Naive thymus-derived CD4-positive, alpha-beta T cell (primary cell): ENCODE measurements around the gene GDAP2. TPM values are rescaled to one million over a fixed set of nuclear protein-coding genes. Genes with fewer than 3 reads are reported as not detected.
A peak's percentile ranks its signal among the peaks of the same experiment; 100 is the strongest.

Experiments used
- ATAC-seq: fragments of 150-1000 bp; cut with Tn5 transposase; 2 replicates; pipeline ENCODE4 v1.10.0; 2021; ENCODE audit warnings: mild to moderate bottlenecking, moderate library complexity
- CTCF ChIA-PET: fragments of 350-600 bp; sonication (Branson Sonifier 250); formaldehyde crosslinking; loops from one replicate; lab custom pipeline; 2021; ENCODE audit warnings: antibody characterized with exemption; lab: Charles Lee
- POLR2A ChIA-PET: fragments of 350-600 bp; sonication (Branson Sonifier 250); formaldehyde crosslinking; loops from one replicate; lab custom pipeline; 2021; ENCODE audit warnings: antibody characterized with exemption, inconsistent platforms; lab: Charles Lee
- DNase-seq, 9 donors: peaks; one replicate each; pipeline versions ENCODE4 v3.0.0 to v3.0.0-alpha.2; 2020 to 2022; ENCODE audit warnings: mixed read lengths in 1 of 9
- H3K27ac ChIP-seq: one replicate; pipeline ENCODE4 v1.7.0; 2013; ENCODE audit warnings: mild to moderate bottlenecking, low read depth, low read length, moderate library complexity
- H3K27me3 ChIP-seq, 2 donors: one replicate each; pipeline ENCODE4 v1.7.0; 2013; ENCODE audit warnings: low read length in 2 of 2, mild to moderate bottlenecking in 2 of 2, moderate library complexity in 2 of 2; ENCODE audit not compliant: control insufficient read depth in 2 of 2, insufficient read depth in 2 of 2
- H3K36me3 ChIP-seq, 3 experiments: 1 replicate in 2 of 3; 2 replicates in 1 of 3; pipeline ENCODE4 v1.7.0; 2013; ENCODE audit warnings: low read length in 3 of 3, mild to moderate bottlenecking in 3 of 3, moderate library complexity in 1 of 3; ENCODE audit not compliant: insufficient read depth in 3 of 3, control insufficient read depth in 2 of 3
- H3K4me1 ChIP-seq, 2 donors: one replicate each; pipeline ENCODE4 v1.7.0; 2013; ENCODE audit warnings: low read length in 2 of 2, mild to moderate bottlenecking in 2 of 2, moderate library complexity in 1 of 2; ENCODE audit not compliant: control insufficient read depth in 2 of 2, insufficient read depth in 2 of 2
- H3K4me3 ChIP-seq: 2 replicates; pipeline ENCODE4 v1.7.0; 2013; ENCODE audit warnings: mild to moderate bottlenecking, low read length
- H3K9me3 ChIP-seq, 3 experiments: 1 replicate in 2 of 3; 2 replicates in 1 of 3; pipeline ENCODE4 v1.7.0; 2013; ENCODE audit warnings: low read length in 3 of 3; ENCODE audit not compliant: control insufficient read depth in 2 of 3
- H3K27ac Mint-ChIP-seq, 9 donors: one replicate each; pipeline ENCODE4 v1.8.0; 2020 to 2022; ENCODE audit warnings: mixed read lengths in 9 of 9, mild to moderate bottlenecking in 8 of 9, moderate library complexity in 5 of 9, inconsistent platforms in 2 of 9
- H3K27me3 Mint-ChIP-seq, 5 donors: one replicate each; pipeline ENCODE4 v1.8.0; 2021 to 2022; ENCODE audit warnings: mixed read lengths in 5 of 5, mild to moderate bottlenecking in 1 of 5
- H3K36me3 Mint-ChIP-seq, 5 donors: one replicate each; pipeline ENCODE4 v1.8.0; 2020 to 2022; ENCODE audit warnings: mixed read lengths in 5 of 5, mild to moderate bottlenecking in 3 of 5, inconsistent platforms in 1 of 5
- H3K4me1 Mint-ChIP-seq, 7 donors: one replicate each; pipeline ENCODE4 v1.8.0; 2020 to 2022; ENCODE audit warnings: mixed read lengths in 7 of 7, mild to moderate bottlenecking in 3 of 7, inconsistent platforms in 1 of 7
- H3K4me3 Mint-ChIP-seq, 10 donors: one replicate each; pipeline ENCODE4 v1.8.0; 2020 to 2022; ENCODE audit warnings: mild to moderate bottlenecking in 10 of 10, mixed read lengths in 10 of 10, moderate library complexity in 6 of 10, inconsistent platforms in 2 of 10
- H3K9me3 Mint-ChIP-seq, 11 donors: one replicate each; pipeline ENCODE4 v1.8.0; 2020 to 2022; ENCODE audit warnings: mixed read lengths in 11 of 11, mild to moderate bottlenecking in 4 of 11, inconsistent platforms in 1 of 11, moderate library complexity in 1 of 11
- intact Hi-C, 2 donors: fragments of 100-400 bp; cut with micrococcal nuclease; formaldehyde crosslinking; loops; one replicate each; pipeline ENCODE4 v1.15.1; 2023
- polyA plus RNA-seq, 2 donors: library from polyadenylated mRNA; unstranded; fragments of 300-500 nt; fragmentation: Illumina TruSeq; gene quantifications; one replicate each; pipeline ENCODE4 v1.2.3, GENCODE V29; 2021
- total RNA-seq, 6 experiments: library from RNA in 5 of 6; stranded (reverse) in 5 of 6; gene quantifications; 1 replicate in 5 of 6; 2 replicates in 1 of 6; pipeline ENCODE4 v1.2.3 and lab custom pipeline; 2021 to 2026

GDAP2 gene
- total and polyA plus RNA-seq, 7 experiments from 2014 or later = 9.7 to 31.2 (median 24.9) TPM

- no peak for DNase-seq
- Mint-ChIP-seq H3K4me3 (no peak overlapping the region), H3K36me3 (peaks cover 5 to 40% (median 26%) of the 10 kb centered on the region in 5 donors), H3K27me3 (no peaks in the 10 kb centered on the region), H3K9me3 (no peaks in the 10 kb centered on the region), H3K27ac (no peak overlapping the region), H3K4me1 (peaks cover 0 to 8% (median 0%) of the 10 kb centered on the region in 7 donors)
- no peak overlapping the region for H3K4me3 ChIP-seq
- no peaks in the 10 kb centered on the region for H3K9me3 ChIP-seq
- no peak overlapping the region for H3K27ac ChIP-seq
- H3K27me3 ChIP-seq = no peaks in the 10 kb centered on the region
- no peak for ATAC-seq
- CTCF ChIA-PET = no interaction called here
- intact Hi-C loops = loop anchor here in 1 of 2 donors (1.0 kb wide), 1 partner anchor 13 kb away; no protein-coding TSS in a partner anchor
- POLR2A ChIA-PET = no interaction called here
- peaks cover 0 to 29% (median 4%) of the 10 kb centered on the region in 3 experiments for H3K36me3 ChIP-seq
- no peaks in the 10 kb centered on the region for H3K4me1 ChIP-seq
Measured at GRCh38 chr1:117883616-117884015, 45.8 kb downstream of the GDAP2 start.

- POLR2A ChIA-PET = no interaction called here
- Histone ChIP-seq H3K27ac (no peak overlapping the region), H3K36me3 (peaks cover 6 to 68% (median 10%) of the 10 kb centered on the region in 3 experiments), H3K4me3 (no peak overlapping the region), H3K27me3 (no peaks in the 10 kb centered on the region), H3K9me3 (peaks cover 0 to 20% (median 0%) of the 10 kb centered on the region in 3 experiments), H3K4me1 (no peaks in the 10 kb centered on the region)
- Mint-ChIP-seq H3K27ac (no peak overlapping the region), H3K4me3 (no peak overlapping the region), H3K27me3 (no peaks in the 10 kb centered on the region), H3K9me3 (peaks cover 0 to 18% (median 7%) of the 10 kb centered on the region in 11 donors), H3K4me1 (no peaks in the 10 kb centered on the region), H3K36me3 (peaks cover 33 to 56% (median 51%) of the 10 kb centered on the region in 5 donors)
- ATAC-seq (no peak), DNase-seq (no peak)
- CTCF ChIA-PET = no interaction called here
- intact Hi-C loops = no loop called here
Measured at GRCh38 chr1:117879284-117879683, 50.1 kb downstream of the GDAP2 start.

GRCh38 chr1:117877823-117878222 is 51.6 kb downstream of the GDAP2 start:
- no peak overlapping the region for H3K4me3 ChIP-seq
- peaks cover 8 to 69% (median 10%) of the 10 kb centered on the region in 3 experiments for H3K36me3 ChIP-seq
- CTCF ChIA-PET = no interaction called here
- H3K9me3 Mint-ChIP-seq = peaks cover 5 to 27% (median 13%) of the 10 kb centered on the region in 11 donors
- no peaks in the 10 kb centered on the region for H3K4me1 ChIP-seq
- no peaks in the 10 kb centered on the region for H3K27me3 Mint-ChIP-seq
- no peaks in the 10 kb centered on the region for H3K27me3 ChIP-seq
- no peak overlapping the region for H3K27ac Mint-ChIP-seq
- intact Hi-C loops = no loop called here
- DNase-seq = no peak
- no peak overlapping the region for H3K4me3 Mint-ChIP-seq
- H3K36me3 Mint-ChIP-seq = peaks cover 44 to 59% (median 55%) of the 10 kb centered on the region in 5 donors
- H3K27ac ChIP-seq = no peak overlapping the region
- H3K9me3 ChIP-seq = peaks cover 0 to 20% (median 0%) of the 10 kb centered on the region in 3 experiments
- POLR2A ChIA-PET = no interaction called here
- no peaks in the 10 kb centered on the region for H3K4me1 Mint-ChIP-seq
- ATAC-seq = no peak

- H3K4me1 Mint-ChIP-seq = no peaks in the 10 kb centered on the region
- no peaks in the 10 kb centered on the region for H3K4me1 ChIP-seq
- ATAC-seq (no peak), DNase-seq (no peak)
- H3K9me3 Mint-ChIP-seq = peaks cover 0 to 28% (median 13%) of the 10 kb centered on the region in 11 donors
- no peaks in the 10 kb centered on the region for H3K27me3 Mint-ChIP-seq
- no peak overlapping the region for H3K4me3 Mint-ChIP-seq
- ChIA-PET CTCF (no interaction called here), POLR2A (no interaction called here)
- H3K36me3 ChIP-seq = peaks cover 3 to 53% (median 5%) of the 10 kb centered on the region in 3 experiments
- H3K27ac Mint-ChIP-seq = no peak overlapping the region
- peaks cover 42 to 98% (median 90%) of the 10 kb centered on the region in 5 donors for H3K36me3 Mint-ChIP-seq
- no peak overlapping the region for H3K4me3 ChIP-seq
- no peaks in the 10 kb centered on the region for H3K27me3 ChIP-seq
- H3K9me3 ChIP-seq = peaks cover 0 to 17% (median 0%) of the 10 kb centered on the region in 3 experiments
- no peak overlapping the region for H3K27ac ChIP-seq
- intact Hi-C loops = no loop called here
Measured at GRCh38 chr1:117871013-117871412, 58.4 kb downstream of the GDAP2 start.

GRCh38 chr1:117861694-117862093 is 67.7 kb downstream of the GDAP2 start:
- DNase-seq (no peak), ATAC-seq (no peak)
- H3K36me3 ChIP-seq = peaks cover 0 to 10% (median 0%) of the 10 kb centered on the region in 3 experiments
- ChIA-PET CTCF (no interaction called here), POLR2A (no interaction called here)
- no peaks in the 10 kb centered on the region for H3K9me3 ChIP-seq
- H3K4me1 ChIP-seq = no peaks in the 10 kb centered on the region
- Mint-ChIP-seq H3K4me3 (no peak overlapping the region), H3K27me3 (no peaks in the 10 kb centered on the region), H3K36me3 (peaks cover 5 to 43% (median 26%) of the 10 kb centered on the region in 5 donors), H3K27ac (peak overlapping the region in 1 of 9 donors; percentile 17), H3K9me3 (peaks cover 0 to 2% (median 0%) of the 10 kb centered on the region in 11 donors), H3K4me1 (no peaks in the 10 kb centered on the region)
- no peak overlapping the region for H3K4me3 ChIP-seq
- intact Hi-C loops = no loop called here
- H3K27ac ChIP-seq = no peak overlapping the region
- H3K27me3 ChIP-seq = no peaks in the 10 kb centered on the region

- Histone ChIP-seq H3K4me3 (no peak overlapping the region), H3K36me3 (peaks cover 0 to 5% (median 0%) of the 10 kb centered on the region in 3 experiments), H3K9me3 (no peaks in the 10 kb centered on the region), H3K27ac (no peak overlapping the region), H3K27me3 (no peaks in the 10 kb centered on the region), H3K4me1 (no peaks in the 10 kb centered on the region)
- intact Hi-C loops = no loop called here
- H3K27me3 Mint-ChIP-seq = no peaks in the 10 kb centered on the region
- peak overlapping the region in 2 of 9 donors; percentile 17 to 42 for H3K27ac Mint-ChIP-seq
- H3K9me3 Mint-ChIP-seq = peaks cover 0 to 2% (median 0%) of the 10 kb centered on the region in 11 donors
- H3K4me1 Mint-ChIP-seq = no peaks in the 10 kb centered on the region
- DNase-seq = no peak
- ChIA-PET POLR2A (no interaction called here), CTCF (no interaction called here)
- no peak for ATAC-seq
- no peak overlapping the region for H3K4me3 Mint-ChIP-seq
- H3K36me3 Mint-ChIP-seq = peaks cover 2 to 37% (median 19%) of the 10 kb centered on the region in 5 donors
Measured at GRCh38 chr1:117860896-117861610, 68.4 kb downstream of the GDAP2 start.
